SK-N-MC (cell line): ENCODE measurements around the gene PPP1R13L.

Source experiments
- EZH2 ChIP-seq: fragments of 200-600 bp; sonication (generic); IDR thresholded peaks from one replicate; pipeline ENCODE4 v1.6.1; 2017; ENCODE audit warnings: antibody characterized with exemption
- FOXP2 ChIP-seq: optimal IDR thresholded peaks from 2 replicates; pipeline ENCODE3; 2011; ENCODE audit warnings: mild to moderate bottlenecking, moderate library complexity; ENCODE audit not compliant: insufficient read depth; ENCODE audit errors: extremely low read length, control extremely low read depth
- POLR2AphosphoS5 ChIP-seq: IDR thresholded peaks from 2 replicates; pipeline ENCODE4 v1.6.1; 2012; ENCODE audit warnings: mild to moderate bottlenecking, low read depth, low read length, borderline replicate concordance

GRCh38 chr19:45336696-45337251 is 68.1 kb downstream of the PPP1R13L start:
- TF ChIP-seq POLR2AphosphoS5 (no peak), EZH2 (no peak), FOXP2 (no peak)
